NCI-H774 (cell line): ENCODE measurements around the gene ADAMTS12.
A peak's percentile ranks its signal among the peaks of the same experiment; 100 is the strongest.
"Not testable (repeated sequence)": the region's sequence is repeated elsewhere in the genome, so short reads cannot be mapped to it uniquely, and the experiment has no call there.

Experiments
- DNase-seq: peaks from one replicate; lab custom pipeline; 2025; lab: John Stamatoyannopoulos, UW

ADAMTS12 gene

DNA sequence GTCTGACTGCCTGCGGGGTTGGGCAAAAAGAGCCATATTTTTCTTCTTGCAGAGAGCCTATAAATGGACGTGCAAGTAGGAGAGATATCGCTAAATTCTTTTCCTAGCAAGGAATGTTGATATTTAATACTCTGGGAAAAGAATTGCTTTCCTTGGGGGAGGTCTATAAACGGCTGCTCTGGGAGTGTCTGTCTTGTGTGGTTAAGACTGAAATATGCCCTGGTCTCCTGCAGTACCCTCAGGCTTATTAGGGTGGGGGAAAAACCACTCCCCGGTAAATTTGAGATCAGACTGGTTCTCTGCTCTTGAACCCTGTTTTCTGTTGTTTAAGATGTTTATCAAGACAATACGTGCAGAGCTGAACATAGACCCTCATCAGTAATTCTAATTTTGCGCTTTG lies 14.5 kb upstream of the ADAMTS12 start:
- not testable (repeated sequence) for DNase-seq

DNA sequence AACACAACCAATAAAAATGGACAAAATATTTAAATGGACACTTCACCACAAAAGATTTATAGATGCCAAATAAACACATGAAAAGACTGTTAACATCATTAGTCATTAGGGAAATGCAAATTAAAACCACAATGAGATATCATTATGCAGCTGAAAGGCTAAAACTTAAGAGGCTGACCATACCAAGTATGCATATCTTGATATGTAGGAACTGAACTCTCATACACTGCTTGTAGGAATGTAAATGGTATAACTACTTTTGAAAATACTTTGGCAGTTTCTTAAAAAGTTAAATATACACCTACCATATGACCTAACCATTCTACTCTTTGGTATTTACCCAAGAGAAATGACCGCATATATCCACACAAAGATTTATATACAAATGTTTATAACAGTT lies 13.6 kb upstream of the ADAMTS12 start:
- no peak for DNase-seq

GRCh38 chr5:33903118-33903517 lies 11.3 kb upstream of the ADAMTS12 start:
- no peak for DNase-seq

DNA sequence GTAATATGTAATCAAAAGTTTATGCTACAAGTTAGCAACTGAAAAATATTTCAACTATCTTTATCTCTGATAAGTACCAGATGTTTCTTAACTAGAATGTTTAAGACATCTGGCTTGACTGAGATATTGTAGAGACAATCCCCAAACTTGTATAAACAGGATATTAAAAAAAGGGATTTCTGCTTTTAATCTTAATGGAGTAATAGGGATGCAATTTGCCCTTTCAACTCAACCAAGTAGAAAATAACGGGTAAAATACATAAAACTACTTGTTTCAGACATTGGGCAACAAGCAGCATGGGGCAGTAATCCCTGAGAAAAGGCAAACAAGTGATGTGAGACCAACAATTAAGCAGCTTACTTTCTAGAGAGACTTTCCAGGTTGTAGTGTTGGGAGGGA lies 9.4 kb upstream of the ADAMTS12 start:
- no peak for DNase-seq

- DNase-seq = no peak
These were observed 2.8 kb upstream of the ADAMTS12 start for GRCh38 chr5:33894566-33894965.

DNA sequence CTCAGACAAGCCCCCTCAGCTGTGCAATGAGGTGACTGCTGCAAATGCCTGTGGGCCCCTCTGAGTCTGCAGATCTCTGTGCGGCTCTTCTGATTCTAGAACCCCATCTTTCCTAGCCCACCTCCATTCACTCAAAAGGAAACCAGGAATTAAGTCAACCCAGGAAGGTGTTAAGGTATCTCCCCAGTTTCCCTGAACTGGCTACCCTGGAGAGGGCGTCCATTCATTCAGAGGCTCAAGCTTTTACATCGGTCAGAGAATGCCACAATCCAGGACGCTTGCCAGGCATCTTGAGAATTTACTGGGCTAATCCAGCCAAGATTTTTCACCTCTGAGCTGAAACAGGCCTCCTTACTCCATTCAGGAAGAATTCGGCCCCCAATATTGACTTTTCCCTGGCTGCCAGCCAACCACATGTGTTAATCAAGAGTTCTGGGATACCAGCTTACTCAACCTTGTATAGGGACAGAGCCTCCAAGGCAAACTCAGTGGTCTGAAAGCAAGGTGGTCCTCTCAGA lies 889 bp upstream of the ADAMTS12 start:
- DNase-seq = no peak

GRCh38 chr5:33891446-33891787 lies 373 bp downstream of the ADAMTS12 start:
- DNase-seq = no peak

GRCh38 chr5:33890131-33891032 lies 1.4 kb downstream of the ADAMTS12 start:
- DNase-seq = no peak

- no peak for DNase-seq
These were observed 3.2 kb downstream of the ADAMTS12 start for GRCh38 chr5:33888587-33888986.

- no peak for DNase-seq
These were observed 4.5 kb downstream of the ADAMTS12 start for GRCh38 chr5:33887268-33887667.

GRCh38 chr5:33886283-33886682 lies 5.5 kb downstream of the ADAMTS12 start:
- DNase-seq = no peak

DNA sequence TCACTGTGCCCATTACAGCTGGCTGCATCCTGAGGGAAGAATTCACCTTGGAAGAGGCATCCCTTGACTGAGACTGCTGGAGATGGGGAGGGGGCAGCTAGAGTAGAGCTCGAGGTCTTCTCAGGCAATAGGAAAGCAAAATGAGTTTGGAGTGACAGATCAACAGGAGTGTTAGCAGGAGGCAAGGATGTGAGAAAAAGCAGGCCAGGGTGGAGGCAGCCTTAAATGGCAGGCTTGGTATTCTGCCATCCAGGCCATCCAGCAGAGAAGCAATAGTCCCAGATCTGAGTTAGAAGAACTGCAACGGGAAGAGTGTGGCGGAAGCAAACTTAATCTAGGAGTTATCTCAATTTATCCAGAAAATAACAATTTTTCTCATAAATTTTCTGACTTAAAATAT lies 6.1 kb downstream of the ADAMTS12 start:
- DNase-seq = no peak

GRCh38 chr5:33883482-33883881 lies 8.3 kb downstream of the ADAMTS12 start:
- no peak for DNase-seq

DNA sequence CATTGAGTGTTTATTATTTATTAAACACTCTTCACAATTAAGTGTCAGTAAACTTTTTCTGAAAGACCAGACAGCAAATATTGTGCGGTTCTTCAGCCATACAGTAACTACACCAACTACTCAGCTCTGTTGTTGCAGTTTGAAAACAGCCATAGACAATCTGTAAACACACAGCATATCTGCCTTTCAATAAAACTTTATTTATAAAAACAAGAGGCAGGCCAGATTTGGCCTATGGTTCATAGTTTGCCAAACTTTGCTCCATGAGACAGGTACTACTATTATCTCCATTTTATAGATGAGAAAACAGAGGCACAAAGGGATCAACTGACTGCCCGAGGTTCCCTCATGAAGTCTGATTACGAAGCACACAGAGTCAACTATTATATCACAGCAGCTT lies 11.5 kb downstream of the ADAMTS12 start:
- DNase-seq = no peak

DNA sequence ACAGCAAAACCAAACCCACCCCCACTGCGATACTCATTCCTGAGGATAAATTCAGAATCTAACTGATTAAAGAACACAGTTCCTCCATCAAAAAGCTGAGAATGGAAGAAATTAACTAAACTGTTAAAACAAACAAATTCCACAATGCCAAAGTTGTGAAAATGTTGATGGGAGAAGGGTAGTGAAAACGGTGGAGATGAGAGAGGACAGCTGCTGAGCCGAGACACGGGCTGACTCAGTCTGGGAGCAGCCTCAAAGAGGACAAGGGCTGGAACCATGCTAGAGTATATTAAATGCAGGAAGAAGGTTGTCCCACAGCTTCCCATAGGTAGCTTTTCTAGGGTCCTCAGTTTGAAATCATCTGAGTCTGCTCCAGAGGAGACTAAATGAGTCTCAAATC lies 14.3 kb downstream of the ADAMTS12 start:
- no peak for DNase-seq

DNA sequence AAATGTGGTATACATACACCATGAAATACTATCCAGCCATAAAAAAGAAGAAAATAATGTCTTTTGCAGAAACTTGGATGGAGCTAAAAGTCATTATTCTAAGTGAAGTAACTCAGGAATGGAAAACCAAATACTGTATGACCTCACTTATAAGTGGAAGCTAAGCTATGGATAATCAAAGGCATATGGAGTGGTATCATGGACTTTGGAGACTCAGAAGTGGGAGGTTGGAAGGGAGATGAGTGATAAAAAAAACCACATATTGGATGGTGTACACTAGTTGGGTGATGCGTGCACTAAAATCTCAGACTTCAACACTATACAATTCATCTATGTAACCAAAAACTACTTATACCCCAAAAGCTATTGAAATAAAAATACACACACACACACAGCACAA lies 24.5 kb downstream of the ADAMTS12 start:
- DNase-seq = no peak

- DNase-seq = peak; percentile 37
These were observed 32.6 kb downstream of the ADAMTS12 start for GRCh38 chr5:33859177-33859576.

DNA sequence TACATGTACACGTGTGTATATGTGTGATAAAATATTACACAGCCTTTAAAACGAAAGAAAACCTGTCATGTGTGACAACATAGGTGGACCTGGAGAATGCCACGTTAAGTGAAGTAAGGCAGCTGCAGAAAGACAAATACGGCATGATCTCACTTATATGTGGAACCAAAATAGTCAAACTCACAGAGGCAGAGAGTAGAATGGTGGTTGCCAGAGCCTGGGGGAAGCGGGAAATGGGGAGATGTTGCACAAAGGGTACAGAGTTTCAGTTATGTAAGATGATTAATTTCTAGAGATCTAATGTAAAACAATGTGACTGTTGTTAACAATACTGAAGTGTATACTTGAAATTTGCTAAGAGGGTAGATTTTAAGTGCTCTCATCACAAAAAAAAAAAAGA lies 34.8 kb downstream of the ADAMTS12 start:
- DNase-seq = no peak

GRCh38 chr5:33855396-33855795 lies 36.4 kb downstream of the ADAMTS12 start:
- DNase-seq = no peak

DNA sequence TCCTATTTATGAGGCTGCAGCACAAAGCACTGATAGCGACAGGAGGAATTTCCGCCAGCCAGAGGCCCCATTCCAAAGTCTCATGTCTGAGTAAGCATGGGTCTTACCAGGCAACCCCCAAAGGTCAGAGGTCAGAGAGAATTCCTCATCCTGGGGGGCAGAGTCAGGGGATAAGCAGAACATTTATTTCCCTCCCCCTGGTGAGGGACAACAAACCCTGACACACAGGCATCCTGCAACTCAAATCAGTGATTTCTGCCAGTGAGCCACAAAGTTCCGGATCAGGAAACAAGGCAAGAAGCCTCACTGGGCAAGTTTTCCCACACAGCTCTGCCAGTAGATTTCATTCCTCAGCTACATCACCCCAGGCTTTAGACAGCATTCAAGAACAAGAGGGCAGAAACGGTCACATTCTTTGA lies 37.0 kb downstream of the ADAMTS12 start:
- DNase-seq = no peak

DNA sequence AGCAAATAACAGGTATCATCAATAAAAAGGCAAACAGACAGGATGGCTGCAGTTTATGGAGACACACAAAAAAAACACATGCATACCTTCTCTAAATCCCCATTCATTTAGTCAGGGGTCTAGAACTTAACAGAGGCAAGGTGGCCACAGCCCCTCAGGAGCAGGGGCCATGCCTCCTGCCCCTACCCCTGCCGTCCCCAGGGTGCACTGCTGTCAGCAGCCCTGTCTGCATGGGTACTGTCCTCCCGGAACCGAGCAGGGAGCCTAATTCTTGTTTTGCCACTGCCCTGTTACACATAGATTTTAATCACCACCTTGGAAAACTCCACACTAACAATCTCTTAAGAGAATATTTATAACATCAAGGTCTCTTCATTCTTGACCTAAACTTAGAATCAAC lies 39.0 kb downstream of the ADAMTS12 start:
- no peak for DNase-seq

GRCh38 chr5:33852319-33852718 lies 39.5 kb downstream of the ADAMTS12 start:
- no peak for DNase-seq

- DNase-seq = no peak
These were observed 41.6 kb downstream of the ADAMTS12 start for GRCh38 chr5:33850100-33850594.

GRCh38 chr5:33848554-33848953 lies 43.2 kb downstream of the ADAMTS12 start:
- DNase-seq = no peak
